ENCODE results near the gene DNM3.

The DNM3 gene

GRCh38 chr1:172453607-172454006 lies 612.3 kb downstream of the DNM3 start:
- no peak overlapping the region for H3K27ac ChIP-seq (ENCODE audit: low read depth, low read length)
- H3K27me3 ChIP-seq (ENCODE audit: control insufficient read depth, insufficient read depth, low read length): no peaks in the 10 kb centered on the region
- H3K9ac ChIP-seq (ENCODE audit: low read length): no peak overlapping the region
- no peak overlapping the region for H3K4me3 ChIP-seq (ENCODE audit: low read depth, low read length)
- no peaks in the 10 kb centered on the region for H3K9me3 ChIP-seq (ENCODE audit: control insufficient read depth, insufficient read depth, low read depth, low read length)
- no peaks in the 10 kb centered on the region for H3K4me1 ChIP-seq (ENCODE audit: control insufficient read depth, insufficient read depth, low read length)
- H3K36me3 ChIP-seq (ENCODE audit: control insufficient read depth, insufficient read depth, low read length): no peaks in the 10 kb centered on the region

GRCh38 chr1:172455451-172455850 lies 614.2 kb downstream of the DNM3 start:
- Histone ChIP-seq H3K9me3 (ENCODE audit: control insufficient read depth, insufficient read depth, low read depth, low read length) (no peaks in the 10 kb centered on the region), H3K4me3 (ENCODE audit: low read depth, low read length) (no peak overlapping the region), H3K9ac (ENCODE audit: low read length) (no peak overlapping the region), H3K4me1 (ENCODE audit: control insufficient read depth, insufficient read depth, low read length) (no peaks in the 10 kb centered on the region), H3K27me3 (ENCODE audit: control insufficient read depth, insufficient read depth, low read length) (no peaks in the 10 kb centered on the region), H3K27ac (ENCODE audit: low read depth, low read length) (no peak overlapping the region), H3K36me3 (ENCODE audit: control insufficient read depth, insufficient read depth, low read length) (no peaks in the 10 kb centered on the region)

- Histone ChIP-seq H3K36me3 (ENCODE audit: control insufficient read depth, insufficient read depth, low read length) (no peaks in the 10 kb centered on the region), H3K9ac (ENCODE audit: low read length) (no peak overlapping the region), H3K27ac (ENCODE audit: low read depth, low read length) (no peak overlapping the region), H3K4me1 (ENCODE audit: control insufficient read depth, insufficient read depth, low read length) (peaks cover 4% of the 10 kb centered on the region; the same call in 1 of the 2 replicates), H3K27me3 (ENCODE audit: control insufficient read depth, insufficient read depth, low read length) (no peaks in the 10 kb centered on the region), H3K9me3 (ENCODE audit: control insufficient read depth, insufficient read depth, low read depth, low read length) (no peaks in the 10 kb centered on the region), H3K4me3 (ENCODE audit: low read depth, low read length) (no peak overlapping the region)
Observed at GRCh38 chr1:172456344-172456769, 615.1 kb downstream of the DNM3 start.

GRCh38 chr1:172457479-172458130 lies 616.3 kb downstream of the DNM3 start:
- Histone ChIP-seq H3K27ac (ENCODE audit: low read depth, low read length) (no peak overlapping the region), H3K4me1 (ENCODE audit: control insufficient read depth, insufficient read depth, low read length) (peaks cover 4% of the 10 kb centered on the region; the same call in 1 of the 2 replicates), H3K27me3 (ENCODE audit: control insufficient read depth, insufficient read depth, low read length) (no peaks in the 10 kb centered on the region), H3K4me3 (ENCODE audit: low read depth, low read length) (no peak overlapping the region), H3K36me3 (ENCODE audit: control insufficient read depth, insufficient read depth, low read length) (no peaks in the 10 kb centered on the region), H3K9ac (ENCODE audit: low read length) (no peak overlapping the region), H3K9me3 (ENCODE audit: control insufficient read depth, insufficient read depth, low read depth, low read length) (no peaks in the 10 kb centered on the region)

- Histone ChIP-seq H3K27ac (ENCODE audit: low read depth, low read length) (no peak overlapping the region), H3K36me3 (ENCODE audit: control insufficient read depth, insufficient read depth, low read length) (no peaks in the 10 kb centered on the region), H3K9ac (ENCODE audit: low read length) (no peak overlapping the region), H3K9me3 (ENCODE audit: control insufficient read depth, insufficient read depth, low read depth, low read length) (no peaks in the 10 kb centered on the region), H3K27me3 (ENCODE audit: control insufficient read depth, insufficient read depth, low read length) (no peaks in the 10 kb centered on the region), H3K4me1 (ENCODE audit: control insufficient read depth, insufficient read depth, low read length) (peaks cover 4% of the 10 kb centered on the region; the same call in 1 of the 2 replicates), H3K4me3 (ENCODE audit: low read depth, low read length) (no peak overlapping the region)
Observed at GRCh38 chr1:172460177-172460576, 618.9 kb downstream of the DNM3 start.

- H3K27me3 ChIP-seq (ENCODE audit: control insufficient read depth, insufficient read depth, low read length): no peaks in the 10 kb centered on the region
- no peaks in the 10 kb centered on the region for H3K36me3 ChIP-seq (ENCODE audit: control insufficient read depth, insufficient read depth, low read length)
- H3K9ac ChIP-seq (ENCODE audit: low read length): no peak overlapping the region
- H3K27ac ChIP-seq (ENCODE audit: low read depth, low read length): no peak overlapping the region
- no peaks in the 10 kb centered on the region for H3K9me3 ChIP-seq (ENCODE audit: control insufficient read depth, insufficient read depth, low read depth, low read length)
- H3K4me3 ChIP-seq (ENCODE audit: low read depth, low read length): no peak overlapping the region
- peaks cover 4% of the 10 kb centered on the region; the same call in 1 of the 2 replicates for H3K4me1 ChIP-seq (ENCODE audit: control insufficient read depth, insufficient read depth, low read length)
Observed at GRCh38 chr1:172460887-172461315, 619.6 kb downstream of the DNM3 start.

Measured in HUES6 (cell line).